Pancreas (tissue), 10 donors: ENCODE measurements around the gene AZGP1. TPM values are rescaled to one million over a fixed set of nuclear protein-coding genes. Genes with fewer than 3 reads are reported as not detected.

ENCODE experiments used
- ATAC-seq, 4 donors: fragments of 200-7000 bp; cut with Tn5 transposase; one replicate each; pipeline versions ENCODE4 v1.8.0 to v1.9.1; 2020; ENCODE audit warnings: mild to moderate bottlenecking in 4 of 4, moderate library complexity in 4 of 4
- DNase-seq, 6 donors: peaks; one replicate each; pipeline ENCODE4 v3.0.0-alpha.2; 2020
- FAIRE-seq: peaks from 2 replicates; lab custom pipeline; 2012; peaks lifted over from hg19 to GRCh38; lab: Jason Lieb, UNC
- H3K27ac ChIP-seq, 4 donors: fragments of 200-600 bp; sonication (generic); 1 replicate in 3 of 4; 2 replicates in 1 of 4; pipeline versions ENCODE4 v1.5.0 to v1.8.0; 2020
- H3K27me3 ChIP-seq, 4 donors: fragments of 200-600 bp; one replicate each; pipeline ENCODE4 v1.8.0; 2021
- H3K36me3 ChIP-seq, 3 donors: fragments of 200-600 bp; sonication (generic) in 1 of 3; one replicate each; pipeline versions ENCODE4 v1.5.0 to v1.8.0; 2020 to 2021
- H3K4me1 ChIP-seq, 3 donors: fragments of 200-600 bp; one replicate each; pipeline ENCODE4 v1.8.0; 2021
- H3K4me3 ChIP-seq, 4 donors: fragments of 200-600 bp; sonication (generic) in 2 of 4; one replicate each; pipeline versions ENCODE4 v1.5.0 to v1.8.0; 2020 to 2021
- H3K9me3 ChIP-seq, 4 donors: fragments of 200-600 bp; one replicate each; pipeline ENCODE4 v1.8.0; 2021
- CTCF ChIP-seq, 4 donors: fragments of 200-600 bp; sonication (generic) in 3 of 4; IDR thresholded peaks; one replicate each; pipeline versions ENCODE4 v1.5.0 to v1.8.0; 2021; ENCODE audit warnings: antibody characterized with exemption in 4 of 4
- WGBS, 2 donors: extraction: QIAGEN DNeasy Blood & Tissue Kit; methylation state at CpG; one replicate each; pipeline ENCODE4 v1.1.7; 2013; 5-methylcytosine and 5-hydroxymethylcytosine counted together
- intact Hi-C, 3 donors: fragments of 100-400 bp; cut with DNase I; formaldehyde crosslinking; loops; one replicate each; pipeline versions ENCODE4 v1.11.1 to v1.14.2; 2022
- polyA plus RNA-seq, 2 donors: library from polyadenylated mRNA; stranded (reverse); fragments of 200-250 nt; gene quantifications; one replicate each; pipeline ENCODE4 v1.2.3, GENCODE V29; 2013
- total RNA-seq, 6 donors: library from RNA; stranded (reverse); fragmentation: NEBNext Ultra II Directional in 4 of 6; extraction: Animal tissue kit (Norgen Biotek cat#: 25700) in 4 of 6; gene quantifications; one replicate each; pipeline versions ENCODE4 v1.2.1 to v1.2.4, GENCODE V29; 2021 to 2023
- donor health status: healthy with polysubstance abuse.
- donor health status: DM: no; HTN: no; CAD: no; lungs with moderate emphysema.
- donor health status: DM: no; HTN: no; CAD: no.
- donor health status: control.
- donor health status: control.
- donor health status: Bipolar disorder and iron deficiency.
- donor health status: DM: yes; HTN: yes; CAD: no.
- donor health status: DM: no; HTN: no; CAD: no.
- donor health status: DM: no; HTN: no; CAD: no.
- donor health status: DM: yes; HTN: yes; CAD: no.

The AZGP1 gene
- total and polyA plus RNA-seq, 8 donors = 174 to 686 (median 235) TPM

DNA sequence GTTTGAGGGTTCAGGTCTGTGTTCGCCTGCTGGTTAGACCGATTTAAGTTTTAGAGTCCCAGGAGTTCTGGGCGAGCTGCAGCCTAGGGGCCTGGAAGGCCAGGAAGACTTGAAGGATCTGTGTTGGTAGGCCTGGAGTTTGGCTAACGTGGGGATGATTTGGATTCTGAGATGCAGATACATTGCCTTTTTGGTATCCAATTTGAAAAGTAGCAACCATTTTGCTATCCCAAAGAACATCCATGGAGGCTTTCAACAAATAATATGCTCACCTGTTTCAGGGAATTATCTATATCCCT lies 56.1 kb downstream of the AZGP1 start:
- 41 to 46% methylated on average over 4 of the region's 4 CpGs for WGBS, 2 donors
- peaks cover 17 to 22% (median 21%) of the 10 kb centered on the region in 3 donors for H3K4me1 ChIP-seq
- DNase-seq (no peak), ATAC-seq (peak in 1 of 4 donors; percentile 14), FAIRE-seq (no peak)
- no peaks in the 10 kb centered on the region for H3K27me3 ChIP-seq
- no peaks in the 10 kb centered on the region for H3K9me3 ChIP-seq
- TF ChIP-seq CTCF (IDR thresholded peaks at IDR 0.05) = no peak
- H3K27ac ChIP-seq = peak overlapping the region; percentile 85 to 90 (median 89)
- H3K4me3 ChIP-seq = peak overlapping the region; percentile 85 to 96 (median 88)
- no peaks in the 10 kb centered on the region for H3K36me3 ChIP-seq
- intact Hi-C loops = loop anchor here in 1 of 3 donors (10.0 kb wide), 2 partner anchors 65 to 135 kb away; no protein-coding TSS in a partner anchor

DNA sequence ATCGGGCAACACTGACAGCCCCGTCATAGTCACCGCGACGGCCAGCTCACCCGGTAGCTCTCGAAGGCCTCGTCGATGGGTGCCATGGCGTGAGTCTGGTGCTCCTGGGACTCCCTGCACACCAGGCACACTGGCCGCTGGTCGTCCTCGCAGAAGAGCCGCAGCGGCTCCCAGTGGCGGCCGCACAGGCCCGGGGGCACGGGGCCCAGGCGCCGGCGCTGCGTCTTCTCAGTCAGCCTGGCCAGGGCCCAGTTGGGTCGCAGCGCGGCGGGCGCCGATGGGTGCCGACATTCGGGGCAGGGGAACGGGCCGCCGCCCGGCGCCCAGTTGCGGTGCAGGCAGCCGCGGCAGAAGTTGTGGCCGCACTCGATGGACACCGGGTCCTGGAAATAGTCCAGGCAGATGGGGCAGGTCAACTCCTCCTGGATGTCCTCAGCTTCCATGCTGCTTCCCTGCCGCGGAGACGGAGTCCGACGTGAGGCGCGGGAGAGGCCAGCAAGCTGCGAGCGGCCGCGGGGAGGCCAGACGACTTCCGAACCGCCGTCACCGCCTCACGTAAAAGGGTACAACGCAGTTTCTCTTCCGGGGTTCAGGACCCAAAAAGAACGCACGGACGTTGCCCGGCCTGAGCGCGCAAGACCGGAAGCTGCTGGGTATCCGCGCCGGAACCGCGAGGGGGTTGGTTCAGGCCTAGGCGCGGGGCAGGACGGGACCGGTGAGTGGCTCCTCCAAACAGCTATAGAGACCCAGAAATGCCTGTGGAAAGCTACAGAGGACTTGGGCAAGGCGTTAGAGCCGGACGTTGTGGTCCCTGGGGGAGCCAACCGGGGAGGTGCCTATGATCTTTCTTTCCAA lies 56.6 kb downstream of the AZGP1 start, which contains the start of gene TRIM4:
TRIM4 (minus strand) TSS at position 572 of the 855 bp plus-strand sequence; CDS start at position 443, 129 bp downstream.
- peak within 1 kb of the TSS; percentile 85 to 96 (median 88) for H3K4me3 ChIP-seq
- intact Hi-C loops = no loop called here
- H3K4me1 ChIP-seq = peaks cover 17 to 22% (median 21%) of the 10 kb centered on the region in 3 donors
- no peaks in the 10 kb centered on the region for H3K27me3 ChIP-seq
- no peaks in the 10 kb centered on the region for H3K36me3 ChIP-seq
- DNase-seq (peak; percentile 86 to 95 (median 89)), ATAC-seq (peak; percentile 98 to 99 (median 98)), FAIRE-seq (no peak)
- no peaks in the 10 kb centered on the region for H3K9me3 ChIP-seq
- 0 to 1% methylated on average over 81 of the region's 81 CpGs for WGBS, 2 donors
- peak within 1 kb of the TSS; percentile 85 to 90 (median 89) for H3K27ac ChIP-seq
- no peak for TF ChIP-seq CTCF (IDR thresholded peaks at IDR 0.05)

Other genes with a start within 250 kb of the AZGP1 start
- gene CYP3A7, start 240.8 kb downstream of the AZGP1 start, total RNA-seq = 1 to 10 TPM in 1 of 6 donors, under 1 TPM in 4, not detected in 1; 0.19 to 1.3 (median 0.25) TPM
- gene CYP3A7, start 240.8 kb downstream of the AZGP1 start, polyA plus RNA-seq = under 1 TPM; 0.11 to 0.23 TPM
- gene CYP3A4, start 191.8 kb downstream of the AZGP1 start, total RNA-seq = 10 to 100 TPM in 1 of 6 donors, 1 to 10 TPM in 2, under 1 TPM in 2, not detected in 1; 0.25 to 11.0 (median 3.0) TPM
- gene CYP3A4, start 191.8 kb downstream of the AZGP1 start, polyA plus RNA-seq = 1 to 10 TPM; 4.3 to 5.4 TPM
- gene CYP3A43, start 148.0 kb downstream of the AZGP1 start, total RNA-seq = 1 to 10 TPM in 3 of 6 donors, under 1 TPM in 3; 0.15 to 7.9 (median 0.96) TPM
- 1 to 10 TPM; 2.1 to 7.3 TPM for gene CYP3A43, start 148.0 kb downstream of the AZGP1 start, polyA plus RNA-seq
- gene OR2AE1, start 99.0 kb downstream of the AZGP1 start, total RNA-seq = not detected
- not detected for gene OR2AE1, start 99.0 kb downstream of the AZGP1 start, polyA plus RNA-seq
- 10 to 100 TPM; 13.8 to 18.6 (median 16.4) TPM for gene TRIM4, start 56.5 kb downstream of the AZGP1 start, total RNA-seq
- gene TRIM4, start 56.5 kb downstream of the AZGP1 start, polyA plus RNA-seq = 10 to 100 TPM in 1 of 2 donors, 1 to 10 TPM in 1; 9.4 to 13.4 TPM
- gene GJC3, start 46.4 kb downstream of the AZGP1 start, total RNA-seq = 1 to 10 TPM in 4 of 6 donors, under 1 TPM in 2; 0.37 to 8.7 (median 4.7) TPM
- 1 to 10 TPM; 4.2 to 4.6 TPM for gene GJC3, start 46.4 kb downstream of the AZGP1 start, polyA plus RNA-seq
- 10 to 100 TPM; 52.6 to 86.0 (median 68.2) TPM for gene ZKSCAN1, start 39.6 kb upstream of the AZGP1 start, total RNA-seq
- gene ZKSCAN1, start 39.6 kb upstream of the AZGP1 start, polyA plus RNA-seq = 10 to 100 TPM; 24.2 to 28.9 TPM
- 1 to 10 TPM; 3.8 to 9.6 (median 6.2) TPM for gene ZSCAN21, start 73.7 kb upstream of the AZGP1 start, total RNA-seq
- 10 to 100 TPM in 1 of 2 donors, 1 to 10 TPM in 1; 8.3 to 11.8 TPM for gene ZSCAN21, start 73.7 kb upstream of the AZGP1 start, polyA plus RNA-seq
- gene ZNF3, start 105.7 kb upstream of the AZGP1 start, total RNA-seq = 10 to 100 TPM in 5 of 6 donors, 1 to 10 TPM in 1; 9.6 to 21.2 (median 13.2) TPM
- gene ZNF3, start 105.7 kb upstream of the AZGP1 start, polyA plus RNA-seq = 10 to 100 TPM; 15.8 to 21.1 TPM
- 10 to 100 TPM; 34.6 to 44.0 (median 38.3) TPM for gene COPS6, start 112.9 kb upstream of the AZGP1 start, total RNA-seq
- 10 to 100 TPM; 46.0 to 82.0 TPM for gene COPS6, start 112.9 kb upstream of the AZGP1 start, polyA plus RNA-seq
- 10 to 100 TPM; 21.7 to 38.4 (median 24.1) TPM for gene MCM7, start 125.4 kb upstream of the AZGP1 start, total RNA-seq
- gene MCM7, start 125.4 kb upstream of the AZGP1 start, polyA plus RNA-seq = 10 to 100 TPM; 63.1 to 77.0 TPM
- gene AP4M1, start 125.6 kb upstream of the AZGP1 start, total RNA-seq = 10 to 100 TPM in 5 of 6 donors, 1 to 10 TPM in 1; 8.6 to 14.6 (median 10.9) TPM
- gene AP4M1, start 125.6 kb upstream of the AZGP1 start, polyA plus RNA-seq = 10 to 100 TPM; 23.5 to 25.4 TPM
- 10 to 100 TPM; 11.7 to 27.2 (median 13.9) TPM for gene TAF6, start 143.3 kb upstream of the AZGP1 start, total RNA-seq
- gene TAF6, start 143.3 kb upstream of the AZGP1 start, polyA plus RNA-seq = 10 to 100 TPM; 31.3 to 39.6 TPM
- gene CNPY4, start 143.6 kb upstream of the AZGP1 start, total RNA-seq = 1 to 10 TPM; 1.8 to 6.5 (median 2.8) TPM
- gene CNPY4, start 143.6 kb upstream of the AZGP1 start, polyA plus RNA-seq = 10 to 100 TPM in 1 of 2 donors, 1 to 10 TPM in 1; 4.7 to 10.8 TPM
- gene MBLAC1, start 150.9 kb upstream of the AZGP1 start, total RNA-seq = 1 to 10 TPM; 1.1 to 2.1 (median 1.7) TPM
- 1 to 10 TPM; 2.1 to 3.7 TPM for gene MBLAC1, start 150.9 kb upstream of the AZGP1 start, polyA plus RNA-seq
- gene LAMTOR4, start 172.9 kb upstream of the AZGP1 start, total RNA-seq = 10 to 100 TPM; 43.8 to 57.3 (median 51.8) TPM
- 100 to 1,000 TPM; 147 to 209 TPM for gene LAMTOR4, start 172.9 kb upstream of the AZGP1 start, polyA plus RNA-seq
- gene TRAPPC14, start 182.7 kb upstream of the AZGP1 start, total RNA-seq = 10 to 100 TPM in 2 of 6 donors, 1 to 10 TPM in 4; 5.1 to 15.7 (median 8.8) TPM
- gene TRAPPC14, start 182.7 kb upstream of the AZGP1 start, polyA plus RNA-seq = 10 to 100 TPM; 32.1 to 34.6 TPM
- 1 to 10 TPM in 2 of 6 donors, under 1 TPM in 4; 0.28 to 8.9 (median 0.69) TPM for gene GAL3ST4, start 192.6 kb upstream of the AZGP1 start, total RNA-seq
- gene GAL3ST4, start 192.6 kb upstream of the AZGP1 start, polyA plus RNA-seq = under 1 TPM; 0.45 to 0.65 TPM
- gene GPC2, start 201.3 kb upstream of the AZGP1 start, total RNA-seq = 1 to 10 TPM in 1 of 6 donors, under 1 TPM in 5; 0.12 to 2.5 (median 0.51) TPM
- under 1 TPM; 0.59 to 0.68 TPM for gene GPC2, start 201.3 kb upstream of the AZGP1 start, polyA plus RNA-seq
- 1 to 10 TPM in 2 of 6 donors, under 1 TPM in 4; 0.19 to 1.2 (median 0.94) TPM for gene STAG3, start 201.9 kb upstream of the AZGP1 start, total RNA-seq
- under 1 TPM; 0.99 TPM for gene STAG3, start 201.9 kb upstream of the AZGP1 start, polyA plus RNA-seq
- gene PVRIG, start 243.9 kb upstream of the AZGP1 start, total RNA-seq = under 1 TPM in 2 of 6 donors, not detected in 4; 0.22 to 0.34 TPM
- under 1 TPM in 1 of 2 donors, not detected in 1; 0.09 TPM for gene PVRIG, start 243.9 kb upstream of the AZGP1 start, polyA plus RNA-seq